Naive thymus-derived CD4-positive, alpha-beta T cell (primary cell): ENCODE measurements around the gene TNIK. TPM values are rescaled to one million over a fixed set of nuclear protein-coding genes. Genes with fewer than 3 reads are reported as not detected.
"Not testable (repeated sequence)": the region's sequence is repeated elsewhere in the genome, so short reads cannot be mapped to it uniquely, and the experiment has no call there.

ENCODE experiments used
- ATAC-seq: fragments of 150-1000 bp; cut with Tn5 transposase; 2 replicates; pipeline ENCODE4 v1.10.0; 2021; ENCODE audit warnings: mild to moderate bottlenecking, moderate library complexity
- CTCF ChIA-PET: fragments of 350-600 bp; sonication (Branson Sonifier 250); formaldehyde crosslinking; loops from one replicate; lab custom pipeline; 2021; ENCODE audit warnings: antibody characterized with exemption; lab: Charles Lee
- POLR2A ChIA-PET: fragments of 350-600 bp; sonication (Branson Sonifier 250); formaldehyde crosslinking; loops from one replicate; lab custom pipeline; 2021; ENCODE audit warnings: antibody characterized with exemption, inconsistent platforms; lab: Charles Lee
- DNase-seq, 9 donors: peaks; one replicate each; pipeline versions ENCODE4 v3.0.0 to v3.0.0-alpha.2; 2020 to 2022; ENCODE audit warnings: mixed read lengths in 1 of 9
- H3K27ac ChIP-seq: one replicate; pipeline ENCODE4 v1.7.0; 2013; ENCODE audit warnings: mild to moderate bottlenecking, low read depth, low read length, moderate library complexity
- H3K27me3 ChIP-seq, 2 donors: one replicate each; pipeline ENCODE4 v1.7.0; 2013; ENCODE audit warnings: low read length in 2 of 2, mild to moderate bottlenecking in 2 of 2, moderate library complexity in 2 of 2; ENCODE audit not compliant: control insufficient read depth in 2 of 2, insufficient read depth in 2 of 2
- H3K36me3 ChIP-seq, 3 experiments: 1 replicate in 2 of 3; 2 replicates in 1 of 3; pipeline ENCODE4 v1.7.0; 2013; ENCODE audit warnings: low read length in 3 of 3, mild to moderate bottlenecking in 3 of 3, moderate library complexity in 1 of 3; ENCODE audit not compliant: insufficient read depth in 3 of 3, control insufficient read depth in 2 of 3
- H3K4me1 ChIP-seq, 2 donors: one replicate each; pipeline ENCODE4 v1.7.0; 2013; ENCODE audit warnings: low read length in 2 of 2, mild to moderate bottlenecking in 2 of 2, moderate library complexity in 1 of 2; ENCODE audit not compliant: control insufficient read depth in 2 of 2, insufficient read depth in 2 of 2
- H3K4me3 ChIP-seq: 2 replicates; pipeline ENCODE4 v1.7.0; 2013; ENCODE audit warnings: mild to moderate bottlenecking, low read length
- H3K9me3 ChIP-seq, 3 experiments: 1 replicate in 2 of 3; 2 replicates in 1 of 3; pipeline ENCODE4 v1.7.0; 2013; ENCODE audit warnings: low read length in 3 of 3; ENCODE audit not compliant: control insufficient read depth in 2 of 3
- H3K27ac Mint-ChIP-seq, 9 donors: one replicate each; pipeline ENCODE4 v1.8.0; 2020 to 2022; ENCODE audit warnings: mixed read lengths in 9 of 9, mild to moderate bottlenecking in 8 of 9, moderate library complexity in 5 of 9, inconsistent platforms in 2 of 9
- H3K27me3 Mint-ChIP-seq, 5 donors: one replicate each; pipeline ENCODE4 v1.8.0; 2021 to 2022; ENCODE audit warnings: mixed read lengths in 5 of 5, mild to moderate bottlenecking in 1 of 5
- H3K36me3 Mint-ChIP-seq, 5 donors: one replicate each; pipeline ENCODE4 v1.8.0; 2020 to 2022; ENCODE audit warnings: mixed read lengths in 5 of 5, mild to moderate bottlenecking in 3 of 5, inconsistent platforms in 1 of 5
- H3K4me1 Mint-ChIP-seq, 7 donors: one replicate each; pipeline ENCODE4 v1.8.0; 2020 to 2022; ENCODE audit warnings: mixed read lengths in 7 of 7, mild to moderate bottlenecking in 3 of 7, inconsistent platforms in 1 of 7
- H3K4me3 Mint-ChIP-seq, 10 donors: one replicate each; pipeline ENCODE4 v1.8.0; 2020 to 2022; ENCODE audit warnings: mild to moderate bottlenecking in 10 of 10, mixed read lengths in 10 of 10, moderate library complexity in 6 of 10, inconsistent platforms in 2 of 10
- H3K9me3 Mint-ChIP-seq, 11 donors: one replicate each; pipeline ENCODE4 v1.8.0; 2020 to 2022; ENCODE audit warnings: mixed read lengths in 11 of 11, mild to moderate bottlenecking in 4 of 11, inconsistent platforms in 1 of 11, moderate library complexity in 1 of 11
- intact Hi-C, 2 donors: fragments of 100-400 bp; cut with micrococcal nuclease; formaldehyde crosslinking; loops; one replicate each; pipeline ENCODE4 v1.15.1; 2023
- polyA plus RNA-seq, 2 donors: library from polyadenylated mRNA; unstranded; fragments of 300-500 nt; fragmentation: Illumina TruSeq; gene quantifications; one replicate each; pipeline ENCODE4 v1.2.3, GENCODE V29; 2021
- total RNA-seq, 6 experiments: library from RNA in 5 of 6; stranded (reverse) in 5 of 6; gene quantifications; 1 replicate in 5 of 6; 2 replicates in 1 of 6; pipeline ENCODE4 v1.2.3 and lab custom pipeline; 2021 to 2026

Gene TNIK
- total and polyA plus RNA-seq, 7 experiments from 2014 or later: 20.2 to 74.9 (median 66.3) TPM

- H3K27me3 ChIP-seq: no peaks in the 10 kb centered on the region
- ATAC-seq (no peak), DNase-seq (no peak)
- H3K9me3 ChIP-seq: no peaks in the 10 kb centered on the region
- ChIA-PET CTCF (interaction anchor here (1.3 kb wide), 1 partner anchor 9 kb away, joined by 3 read pairs; no protein-coding TSS in a partner anchor), POLR2A (no interaction called here)
- H3K27ac Mint-ChIP-seq: no peak overlapping the region
- peaks cover 31 to 85% (median 59%) of the 10 kb centered on the region in 5 donors for H3K36me3 Mint-ChIP-seq
- intact Hi-C loops: no loop called here
- peaks cover 0 to 3% (median 0%) of the 10 kb centered on the region in 7 donors for H3K4me1 Mint-ChIP-seq
- H3K4me1 ChIP-seq: no peaks in the 10 kb centered on the region
- no peak overlapping the region for H3K4me3 ChIP-seq
- H3K9me3 Mint-ChIP-seq: peaks cover 0 to 7% (median 3%) of the 10 kb centered on the region in 11 donors
- no peak overlapping the region for H3K27ac ChIP-seq
- peaks cover 5 to 76% (median 18%) of the 10 kb centered on the region in 3 experiments for H3K36me3 ChIP-seq
- no peak overlapping the region for H3K4me3 Mint-ChIP-seq
- no peaks in the 10 kb centered on the region for H3K27me3 Mint-ChIP-seq
Observed at GRCh38 chr3:171122861-171123260, 337.3 kb downstream of the TNIK start.

GRCh38 chr3:171122240-171122639 is 338.0 kb downstream of the TNIK start:
- Mint-ChIP-seq H3K9me3 (peaks cover 0 to 7% (median 3%) of the 10 kb centered on the region in 11 donors), H3K27ac (no peak overlapping the region), H3K4me1 (peaks cover 0 to 3% (median 0%) of the 10 kb centered on the region in 7 donors), H3K27me3 (no peaks in the 10 kb centered on the region), H3K36me3 (peaks cover 31 to 86% (median 61%) of the 10 kb centered on the region in 5 donors), H3K4me3 (no peak overlapping the region)
- no peaks in the 10 kb centered on the region for H3K27me3 ChIP-seq
- H3K9me3 ChIP-seq: no peaks in the 10 kb centered on the region
- no peaks in the 10 kb centered on the region for H3K4me1 ChIP-seq
- H3K4me3 ChIP-seq: no peak overlapping the region
- ChIA-PET POLR2A (no interaction called here), CTCF (interaction anchor here (1.3 kb wide), 1 partner anchor 9 kb away, joined by 3 read pairs; no protein-coding TSS in a partner anchor)
- DNase-seq (no peak), ATAC-seq (no peak)
- H3K36me3 ChIP-seq: peaks cover 5 to 71% (median 18%) of the 10 kb centered on the region in 3 experiments
- intact Hi-C loops: no loop called here
- H3K27ac ChIP-seq: no peak overlapping the region

DNA sequence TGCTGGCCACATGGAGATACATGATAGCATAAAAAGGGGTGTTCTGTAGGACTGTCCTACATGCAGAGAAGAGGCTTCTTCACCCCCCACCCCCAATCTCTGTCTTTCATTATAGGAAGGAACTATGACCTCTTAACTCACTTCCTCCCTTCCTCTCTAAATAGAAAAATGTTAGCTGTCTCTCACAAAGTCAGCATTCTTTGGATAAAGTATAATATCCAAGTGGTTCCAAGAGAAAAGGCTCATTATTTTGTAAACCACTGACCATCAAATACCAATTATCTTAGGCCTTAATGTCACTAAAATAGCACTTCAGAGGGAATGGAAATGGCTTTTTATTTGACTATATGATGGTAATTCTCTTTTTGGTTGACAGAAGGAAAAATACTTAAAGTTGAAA is 338.4 kb downstream of the TNIK start:
- Histone ChIP-seq H3K9me3 (no peaks in the 10 kb centered on the region), H3K27me3 (no peaks in the 10 kb centered on the region), H3K4me3 (no peak overlapping the region), H3K27ac (no peak overlapping the region), H3K4me1 (no peaks in the 10 kb centered on the region), H3K36me3 (peaks cover 5 to 68% (median 18%) of the 10 kb centered on the region in 3 experiments)
- ATAC-seq (no peak), DNase-seq (no peak)
- Mint-ChIP-seq H3K4me3 (no peak overlapping the region), H3K27me3 (no peaks in the 10 kb centered on the region), H3K36me3 (peaks cover 34 to 87% (median 62%) of the 10 kb centered on the region in 5 donors), H3K4me1 (peaks cover 0 to 3% (median 0%) of the 10 kb centered on the region in 7 donors), H3K27ac (no peak overlapping the region), H3K9me3 (peaks cover 0 to 7% (median 3%) of the 10 kb centered on the region in 11 donors)
- intact Hi-C loops: no loop called here
- CTCF ChIA-PET: no interaction called here
- POLR2A ChIA-PET: no interaction called here

GRCh38 chr3:171119402-171119801 is 340.8 kb downstream of the TNIK start:
- H3K4me3 Mint-ChIP-seq, H3K27me3 Mint-ChIP-seq, H3K9me3 Mint-ChIP-seq, POLR2A ChIA-PET, H3K4me1 Mint-ChIP-seq, H3K9me3 ChIP-seq, H3K27ac ChIP-seq, H3K4me3 ChIP-seq, intact Hi-C loops, H3K4me1 ChIP-seq, H3K27me3 ChIP-seq, CTCF ChIA-PET, H3K27ac Mint-ChIP-seq, ATAC-seq, DNase-seq: not testable (repeated sequence)
- H3K36me3 Mint-ChIP-seq: peaks cover 35 to 77% (median 63%) of the 10 kb centered on the region in 5 donors
- H3K36me3 ChIP-seq: peaks cover 5 to 59% (median 18%) of the 10 kb centered on the region in 3 experiments

DNA sequence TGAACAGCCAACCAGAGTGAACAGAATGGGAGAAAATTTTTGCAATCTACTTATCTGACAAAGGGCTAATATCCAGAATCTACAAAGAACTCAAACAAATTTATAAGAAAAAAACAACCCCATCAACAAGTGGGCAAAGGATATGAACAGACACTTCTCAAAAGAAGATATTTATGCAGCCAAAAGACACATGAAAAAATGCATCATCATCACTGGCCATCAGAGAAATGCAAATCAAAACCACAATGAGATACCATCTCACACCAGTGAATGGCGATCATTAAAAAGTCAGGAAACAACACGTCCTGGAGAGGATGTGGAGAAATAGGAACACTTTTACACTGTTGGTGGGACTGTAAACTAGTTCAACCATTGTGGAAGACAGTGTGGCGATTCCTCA is 341.2 kb downstream of the TNIK start:
- H3K27me3 Mint-ChIP-seq, H3K27me3 ChIP-seq, H3K4me1 ChIP-seq, H3K4me3 ChIP-seq, H3K4me3 Mint-ChIP-seq, H3K9me3 ChIP-seq, POLR2A ChIA-PET, intact Hi-C loops, H3K27ac ChIP-seq, H3K9me3 Mint-ChIP-seq, H3K27ac Mint-ChIP-seq, ATAC-seq, CTCF ChIA-PET, DNase-seq, H3K4me1 Mint-ChIP-seq: not testable (repeated sequence)
- H3K36me3 ChIP-seq: peaks cover 5 to 56% (median 18%) of the 10 kb centered on the region in 3 experiments
- peaks cover 34 to 79% (median 62%) of the 10 kb centered on the region in 5 donors for H3K36me3 Mint-ChIP-seq

DNA sequence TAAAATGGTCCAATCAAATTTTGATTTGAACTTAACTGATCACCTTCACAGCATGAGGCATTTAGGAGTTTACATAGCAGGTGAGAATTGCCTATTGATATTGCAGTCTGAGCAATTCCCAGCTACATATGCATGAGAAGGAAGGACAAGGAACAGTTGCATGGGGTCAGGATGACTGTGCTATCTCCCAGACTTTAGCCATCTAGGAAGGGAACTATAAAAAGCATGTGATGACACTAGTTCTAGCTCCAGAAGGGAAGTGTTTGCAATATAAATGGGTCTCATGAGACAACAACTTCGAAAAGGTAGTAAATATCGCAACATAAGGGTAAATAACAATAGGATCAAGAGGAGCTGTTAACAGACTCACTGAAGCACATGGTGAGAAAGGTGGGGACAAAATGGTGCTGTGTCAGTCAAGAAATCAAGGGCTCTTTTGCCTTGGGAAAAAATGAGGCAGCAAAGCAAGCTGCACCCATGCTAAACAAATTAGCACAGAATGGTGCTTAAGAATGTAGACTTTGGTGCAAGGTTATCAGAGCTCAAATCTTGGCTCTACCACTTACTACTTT is 343.3 kb downstream of the TNIK start:
- H3K4me3 Mint-ChIP-seq: no peak overlapping the region
- ChIA-PET CTCF (no interaction called here), POLR2A (no interaction called here)
- intact Hi-C loops: no loop called here
- Histone ChIP-seq H3K27me3 (no peaks in the 10 kb centered on the region), H3K4me1 (no peaks in the 10 kb centered on the region), H3K4me3 (no peak overlapping the region), H3K9me3 (no peaks in the 10 kb centered on the region), H3K36me3 (peaks cover 5 to 38% (median 9%) of the 10 kb centered on the region in 3 experiments), H3K27ac (no peak overlapping the region)
- no peak for DNase-seq
- peaks cover 0 to 7% (median 3%) of the 10 kb centered on the region in 11 donors for H3K9me3 Mint-ChIP-seq
- no peaks in the 10 kb centered on the region for H3K27me3 Mint-ChIP-seq
- ATAC-seq: no peak
- H3K36me3 Mint-ChIP-seq: peaks cover 24 to 73% (median 49%) of the 10 kb centered on the region in 5 donors
- H3K4me1 Mint-ChIP-seq: peaks cover 0 to 2% (median 0%) of the 10 kb centered on the region in 7 donors
- peak overlapping the region in 1 of 9 donors; percentile 23 for H3K27ac Mint-ChIP-seq

- Histone ChIP-seq H3K27me3 (no peaks in the 10 kb centered on the region), H3K36me3 (peaks cover 8 to 38% (median 8%) of the 10 kb centered on the region in 3 experiments), H3K27ac (no peak overlapping the region), H3K9me3 (no peaks in the 10 kb centered on the region), H3K4me3 (no peak overlapping the region), H3K4me1 (no peaks in the 10 kb centered on the region)
- ChIA-PET CTCF (no interaction called here), POLR2A (no interaction called here)
- Mint-ChIP-seq H3K4me3 (no peak overlapping the region), H3K27ac (peak overlapping the region in 1 of 9 donors; percentile 23), H3K27me3 (no peaks in the 10 kb centered on the region), H3K36me3 (peaks cover 21 to 73% (median 48%) of the 10 kb centered on the region in 5 donors), H3K9me3 (peaks cover 0 to 7% (median 3%) of the 10 kb centered on the region in 11 donors), H3K4me1 (peaks cover 0 to 3% (median 0%) of the 10 kb centered on the region in 7 donors)
- intact Hi-C loops: no loop called here
- DNase-seq (no peak), ATAC-seq (no peak)
Observed at GRCh38 chr3:171116365-171116764, 343.8 kb downstream of the TNIK start.
